Effector memory CD8-positive, alpha-beta T cell (primary cell): ENCODE measurements around the gene DRAP1.

Experiments used
- ATAC-seq: fragments of 150-1000 bp; cut with Tn5 transposase; replicated peaks from 2 replicates; pipeline ENCODE4 v1.10.0; 2021; ENCODE audit warnings: mild to moderate bottlenecking, moderate library complexity
- DNase-seq, 3 experiments: peaks; one replicate each; pipeline ENCODE4 v3.0.0; 2021
- H3K27ac Mint-ChIP-seq, 2 donors: one replicate each; pipeline ENCODE4 v1.8.0; 2022; ENCODE audit warnings: mild to moderate bottlenecking in 2 of 2, mixed read lengths in 2 of 2, moderate library complexity in 2 of 2
- H3K27me3 Mint-ChIP-seq, 2 donors: one replicate each; pipeline ENCODE4 v1.8.0; 2022; ENCODE audit warnings: mixed read lengths in 2 of 2
- H3K36me3 Mint-ChIP-seq: one replicate; pipeline ENCODE4 v1.8.0; 2022; ENCODE audit warnings: mild to moderate bottlenecking, moderate library complexity, mixed read lengths; ENCODE audit not compliant: insufficient read depth
- H3K4me1 Mint-ChIP-seq, 2 donors: one replicate each; pipeline ENCODE4 v1.8.0; 2022; ENCODE audit warnings: low read depth in 2 of 2, mixed read lengths in 2 of 2
- H3K4me3 Mint-ChIP-seq, 2 donors: one replicate each; pipeline ENCODE4 v1.8.0; 2022; ENCODE audit warnings: mild to moderate bottlenecking in 2 of 2, mixed read lengths in 2 of 2, moderate library complexity in 2 of 2
- H3K9me3 Mint-ChIP-seq, 2 donors: one replicate each; pipeline ENCODE4 v1.8.0; 2022; ENCODE audit warnings: mixed read lengths in 2 of 2
- total RNA-seq, 9 experiments: gene quantifications; one replicate each; lab custom pipeline; 2026; lab: John Stamatoyannopoulos, UW

Gene DRAP1, protein sequence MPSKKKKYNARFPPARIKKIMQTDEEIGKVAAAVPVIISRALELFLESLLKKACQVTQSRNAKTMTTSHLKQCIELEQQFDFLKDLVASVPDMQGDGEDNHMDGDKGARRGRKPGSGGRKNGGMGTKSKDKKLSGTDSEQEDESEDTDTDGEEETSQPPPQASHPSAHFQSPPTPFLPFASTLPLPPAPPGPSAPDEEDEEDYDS
- 49.7 to 98.2 (median 64.3) reads per million in 9 experiments for total RNA-seq

DNA sequence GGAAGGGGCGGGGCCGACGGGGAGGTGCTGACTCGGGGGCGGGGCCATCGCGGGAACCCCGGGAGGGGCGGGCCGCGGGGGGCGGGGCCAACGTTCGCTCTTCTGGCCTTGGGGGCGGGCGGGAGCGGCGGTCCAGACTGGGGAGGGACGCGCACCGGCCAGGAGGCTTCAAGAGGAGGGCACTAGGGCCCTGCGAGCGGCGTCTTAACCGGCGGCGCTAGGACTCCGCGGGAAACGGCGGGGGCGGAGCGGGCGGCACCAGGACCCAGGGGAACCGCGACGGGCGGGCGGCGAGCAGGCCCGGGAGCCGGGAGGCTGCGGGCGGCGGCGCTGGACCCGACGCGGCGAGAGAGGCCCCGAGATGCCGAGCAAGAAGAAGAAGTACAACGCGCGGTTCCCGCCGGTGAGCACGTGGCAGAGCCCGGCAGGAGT, at the start of gene DRAP1:
Gene DRAP1, plus strand, starts transcription at position 286 of the 432 bp plus-strand sequence. Its CDS starts 76 bp downstream, at position 362.
- H3K27ac Mint-ChIP-seq: peak within 1 kb of the TSS; percentile 90
- H3K4me3 Mint-ChIP-seq: peak within 1 kb of the TSS; percentile 91 to 92
- peak; percentile 95 to 97 (median 96) for DNase-seq
- no peaks in the 10 kb centered on the region for H3K9me3 Mint-ChIP-seq
- peaks cover 52% of the 10 kb centered on the region for H3K36me3 Mint-ChIP-seq
- H3K27me3 Mint-ChIP-seq: no peaks in the 10 kb centered on the region
- ATAC-seq: peak; percentile 89
- H3K4me1 Mint-ChIP-seq: peaks cover 33 to 38% of the 10 kb centered on the region in 2 donors

DNA sequence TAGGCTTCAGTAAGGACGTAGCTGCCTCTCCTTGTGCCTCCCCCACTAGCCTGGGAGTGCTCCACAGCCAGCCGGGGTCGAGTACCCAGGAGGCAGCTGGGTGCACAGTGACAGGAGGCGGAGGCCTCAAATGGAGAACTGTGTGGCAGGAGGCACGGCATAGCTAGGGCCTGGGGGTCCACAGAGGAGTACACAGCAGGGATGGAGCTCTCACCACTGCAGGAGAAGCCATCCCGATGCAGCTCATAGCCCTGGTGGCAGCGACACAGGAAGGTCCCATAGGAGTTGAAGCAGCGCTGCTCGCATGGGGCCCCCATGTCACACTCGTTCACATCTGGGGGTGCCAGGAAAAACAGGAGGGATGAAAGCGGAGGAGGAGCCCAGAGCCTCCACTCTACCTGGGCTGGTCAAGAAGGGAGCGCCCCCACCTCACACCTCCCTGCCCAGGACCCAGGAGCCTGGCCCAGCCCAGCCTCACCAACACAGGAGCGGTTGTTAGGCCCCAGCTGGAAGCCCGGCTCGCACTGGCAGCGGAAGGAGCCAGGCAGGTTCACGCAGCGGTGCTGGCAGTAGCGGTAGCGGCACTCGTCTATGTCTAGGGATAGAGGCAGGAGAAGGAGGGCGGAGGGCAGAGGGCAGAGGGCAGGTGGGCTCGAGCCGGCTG, 49.5 kb upstream of the DRAP1 start:
- Mint-ChIP-seq H3K27me3 (no peaks in the 10 kb centered on the region), H3K36me3 (peaks cover 21% of the 10 kb centered on the region), H3K4me1 (peaks cover 20 to 22% of the 10 kb centered on the region in 2 donors), H3K4me3 (peak overlapping the region; percentile 34 to 39), H3K27ac (peak overlapping the region in 1 of 2 donors; percentile 19), H3K9me3 (no peaks in the 10 kb centered on the region)
- no peak for DNase-seq
- ATAC-seq: no peak

DNA sequence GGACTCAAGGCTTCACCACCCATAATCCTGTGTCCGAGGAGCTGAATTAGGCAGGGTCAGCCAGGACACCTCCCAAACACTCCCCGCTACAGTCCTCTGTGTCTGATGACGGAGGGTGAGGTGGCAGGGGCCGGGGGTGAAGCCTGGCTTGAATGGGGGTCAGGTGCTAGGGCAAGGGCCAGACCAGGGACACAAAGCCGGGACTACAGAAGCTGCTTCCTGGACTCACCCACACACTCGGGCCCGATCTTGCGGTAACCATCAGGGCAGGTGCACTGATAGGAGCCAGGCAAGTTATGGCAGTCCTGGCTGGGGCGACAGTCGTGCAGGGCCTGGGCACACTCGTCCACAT, 48.9 kb upstream of the DRAP1 start:
- ATAC-seq (no peak), DNase-seq (no peak)
- peak overlapping the region; percentile 19 to 53 for H3K27ac Mint-ChIP-seq
- H3K9me3 Mint-ChIP-seq: no peaks in the 10 kb centered on the region
- H3K4me3 Mint-ChIP-seq: no peak overlapping the region
- no peaks in the 10 kb centered on the region for H3K27me3 Mint-ChIP-seq
- peaks cover 16% of the 10 kb centered on the region for H3K36me3 Mint-ChIP-seq
- peaks cover 18 to 22% of the 10 kb centered on the region in 2 donors for H3K4me1 Mint-ChIP-seq

DNA sequence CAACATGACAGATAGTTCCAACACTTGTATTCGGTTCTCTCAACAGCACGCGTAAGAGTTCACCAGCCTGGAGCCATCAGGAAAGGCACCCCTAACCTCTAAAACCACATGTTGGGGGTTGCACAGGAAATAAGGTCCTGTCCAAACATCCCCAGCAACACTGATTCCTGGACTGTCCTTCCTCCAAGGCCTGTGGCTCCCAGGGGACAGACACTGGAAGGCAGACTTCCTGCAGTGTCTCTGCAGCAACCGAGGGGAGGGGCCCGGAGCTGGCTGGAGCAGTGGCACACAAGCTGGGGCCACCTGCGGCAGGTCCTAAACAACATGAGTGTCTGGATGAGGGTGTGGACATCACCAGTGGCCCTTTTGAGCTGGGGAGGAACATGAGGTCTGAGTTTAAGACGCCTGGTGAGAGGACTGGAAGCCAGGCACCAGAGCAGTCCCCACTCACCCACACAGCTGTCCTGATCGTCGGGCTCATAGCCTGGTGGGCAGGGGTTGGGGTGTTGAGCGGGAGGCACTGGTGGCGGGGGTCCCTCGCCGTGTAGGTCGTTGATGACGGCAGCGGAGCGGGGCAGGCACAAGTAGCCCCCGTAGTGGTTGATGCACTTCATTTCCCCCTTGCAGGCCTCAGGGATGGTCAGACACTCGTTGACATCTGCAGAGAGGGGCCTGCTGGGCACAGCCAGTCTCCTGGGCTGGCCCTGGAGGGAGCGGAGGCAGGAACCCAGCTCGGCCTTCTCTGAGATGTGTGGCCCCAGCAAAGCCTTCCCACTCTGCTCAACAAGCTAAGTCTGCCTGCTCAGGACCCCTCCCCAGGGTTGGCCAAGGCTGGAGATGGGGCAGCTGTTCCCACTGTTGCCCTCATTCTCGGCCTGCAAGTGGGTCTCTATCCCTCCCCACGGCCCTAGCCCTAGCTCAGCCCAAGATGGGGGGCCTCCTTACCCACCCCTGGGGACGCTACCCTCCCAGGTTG, 48.2 kb upstream of the DRAP1 start:
- H3K4me1 Mint-ChIP-seq: peaks cover 18 to 22% of the 10 kb centered on the region in 2 donors
- no peaks in the 10 kb centered on the region for H3K9me3 Mint-ChIP-seq
- no peak for ATAC-seq
- H3K27me3 Mint-ChIP-seq: no peaks in the 10 kb centered on the region
- peak overlapping the region in 1 of 2 donors; percentile 60 for H3K27ac Mint-ChIP-seq
- H3K4me3 Mint-ChIP-seq: peak overlapping the region; percentile 40 to 50
- no peak for DNase-seq
- peaks cover 9% of the 10 kb centered on the region for H3K36me3 Mint-ChIP-seq

DNA sequence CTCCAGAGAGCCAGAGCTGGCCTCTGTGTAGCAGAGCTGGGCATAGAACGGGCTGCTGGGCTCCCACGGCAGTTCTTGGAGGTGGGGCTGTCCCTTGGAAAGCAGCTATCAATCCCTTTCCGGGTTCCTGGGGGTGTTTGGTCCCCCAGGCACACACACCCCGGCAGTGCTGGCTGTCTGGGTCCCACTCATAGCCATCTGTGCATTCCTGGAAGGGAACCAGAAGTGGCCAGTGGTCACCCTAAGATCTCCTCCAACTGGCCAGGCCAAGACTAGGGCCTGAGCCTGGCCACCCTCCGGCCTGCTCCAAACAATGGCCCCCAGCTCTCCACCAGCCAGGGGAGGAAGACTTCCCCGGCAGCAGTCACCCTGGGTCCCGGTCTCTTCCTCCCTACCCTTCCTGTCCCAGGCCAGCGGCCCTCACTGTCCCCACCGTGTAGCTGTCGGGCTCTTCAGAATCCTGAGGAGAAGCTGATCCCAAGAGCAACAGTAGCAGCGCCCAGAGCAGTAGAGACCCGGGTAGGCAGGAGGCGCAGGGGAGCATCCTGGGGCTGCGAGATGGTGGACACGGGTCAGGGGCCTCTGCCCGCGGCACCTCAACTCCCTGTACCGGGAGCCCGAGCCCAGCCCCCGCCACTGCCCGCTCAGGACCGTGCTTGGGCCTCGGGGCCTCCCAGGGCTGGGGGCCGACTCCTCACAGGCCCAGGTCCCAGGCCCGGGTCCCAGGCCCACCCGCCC, 47.2 kb upstream of the DRAP1 start:
- H3K4me1 Mint-ChIP-seq: peaks cover 18 to 20% of the 10 kb centered on the region in 2 donors
- H3K36me3 Mint-ChIP-seq: peaks cover 5% of the 10 kb centered on the region
- H3K9me3 Mint-ChIP-seq: no peaks in the 10 kb centered on the region
- no peaks in the 10 kb centered on the region for H3K27me3 Mint-ChIP-seq
- no peak for ATAC-seq
- H3K27ac Mint-ChIP-seq: peak overlapping the region in 1 of 2 donors; percentile 60
- no peak for DNase-seq
- H3K4me3 Mint-ChIP-seq: peak overlapping the region; percentile 40 to 50

DNA sequence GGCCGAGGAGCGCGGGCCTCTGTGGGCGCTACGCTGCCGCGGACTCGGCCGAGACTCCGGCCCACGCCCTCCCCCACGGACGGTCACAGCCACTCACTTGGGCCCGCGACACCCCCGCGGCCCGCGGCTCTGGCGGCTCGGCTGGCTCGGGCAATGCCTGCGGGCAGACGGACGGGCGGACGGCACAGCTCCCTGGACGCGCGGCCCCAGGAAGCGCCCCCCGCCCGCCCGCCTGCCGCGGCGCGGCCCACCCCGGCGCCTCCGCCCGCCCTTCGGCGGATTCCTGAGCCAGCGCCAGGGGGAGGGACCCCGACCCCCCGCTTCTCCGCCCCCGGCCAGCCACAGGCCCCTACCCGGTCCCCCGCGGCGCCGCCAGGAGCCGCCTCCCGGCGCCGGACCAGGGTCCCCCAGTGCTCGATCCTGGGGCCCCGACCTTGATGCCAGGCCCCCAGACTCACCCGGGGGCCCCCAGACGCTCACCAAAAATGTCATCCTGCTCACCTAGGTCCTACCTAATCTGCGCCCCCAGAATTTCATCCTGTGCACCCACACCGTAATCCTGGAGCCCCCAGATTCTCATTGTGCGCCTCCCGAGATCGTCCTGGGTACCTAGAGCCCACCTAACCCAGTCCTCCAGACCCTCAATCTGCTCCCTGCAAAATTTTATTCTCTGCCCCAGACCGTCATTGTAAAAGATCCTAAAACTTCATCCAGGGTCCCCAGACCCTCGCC, 46.5 kb upstream of the DRAP1 start, which contains the start of gene EFEMP2:
Gene EFEMP2, minus strand, starts transcription at position 215 of the 732 bp plus-strand sequence. CDS start 446 bp downstream, outside the sequence.
- ATAC-seq (peak; percentile 0), DNase-seq (no peak)
- Mint-ChIP-seq H3K36me3 (peaks cover 5% of the 10 kb centered on the region), H3K4me1 (peaks cover 18 to 20% of the 10 kb centered on the region in 2 donors), H3K9me3 (no peaks in the 10 kb centered on the region), H3K27me3 (no peaks in the 10 kb centered on the region), H3K27ac (peak within 1 kb of the TSS; percentile 93 to 96), H3K4me3 (peak within 1 kb of the TSS; percentile 91 to 97)

DNA sequence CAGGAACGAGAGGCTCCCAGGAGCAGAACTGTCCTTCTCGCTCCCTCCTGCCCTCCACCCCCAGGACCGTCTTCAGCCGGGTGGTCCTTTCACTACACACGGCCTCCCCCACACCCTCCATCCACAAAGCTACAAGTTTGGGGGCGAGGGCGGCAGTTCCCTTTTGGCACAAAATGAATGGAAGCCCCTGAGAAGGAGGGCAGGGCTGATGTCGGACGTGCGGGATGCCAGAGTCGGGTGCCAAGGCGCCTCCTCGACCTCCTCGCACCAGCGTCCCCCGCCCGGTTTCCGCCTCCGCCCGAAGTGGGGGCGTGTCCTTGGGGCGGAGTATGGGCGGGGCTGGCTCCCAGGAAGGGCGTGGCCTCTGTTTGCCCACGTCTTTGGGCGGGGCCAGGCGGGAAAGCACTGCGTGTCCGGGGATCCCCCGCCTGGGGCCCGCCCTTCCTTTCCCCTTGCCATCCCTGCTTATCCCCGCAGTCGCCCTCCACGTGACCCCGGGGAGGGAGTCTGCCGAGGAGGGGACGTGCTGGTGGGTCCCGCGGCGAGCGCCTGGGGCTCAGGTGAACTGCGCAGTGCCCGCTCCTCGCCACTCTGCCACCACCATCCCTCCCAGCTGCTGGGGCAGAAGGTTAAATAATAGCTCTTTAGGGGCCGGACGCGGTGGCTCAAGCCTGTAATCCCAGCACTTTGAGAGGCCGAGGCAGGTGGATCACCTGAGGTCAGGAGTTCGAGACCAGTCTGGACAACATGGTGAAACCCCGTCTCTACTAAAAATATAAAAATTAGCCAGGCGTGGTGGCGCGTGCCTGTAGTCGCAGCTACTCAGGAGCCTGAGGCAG, 45.7 kb upstream of the DRAP1 start:
- Mint-ChIP-seq H3K4me1 (peaks cover 23 to 25% of the 10 kb centered on the region in 2 donors), H3K27ac (peak overlapping the region; percentile 93 to 96), H3K27me3 (no peaks in the 10 kb centered on the region), H3K9me3 (no peaks in the 10 kb centered on the region), H3K36me3 (peaks cover 5% of the 10 kb centered on the region), H3K4me3 (peak overlapping the region; percentile 91 to 97)
- ATAC-seq (peak; percentile 92), DNase-seq (peak; percentile 98 to 100 (median 99))

DNA sequence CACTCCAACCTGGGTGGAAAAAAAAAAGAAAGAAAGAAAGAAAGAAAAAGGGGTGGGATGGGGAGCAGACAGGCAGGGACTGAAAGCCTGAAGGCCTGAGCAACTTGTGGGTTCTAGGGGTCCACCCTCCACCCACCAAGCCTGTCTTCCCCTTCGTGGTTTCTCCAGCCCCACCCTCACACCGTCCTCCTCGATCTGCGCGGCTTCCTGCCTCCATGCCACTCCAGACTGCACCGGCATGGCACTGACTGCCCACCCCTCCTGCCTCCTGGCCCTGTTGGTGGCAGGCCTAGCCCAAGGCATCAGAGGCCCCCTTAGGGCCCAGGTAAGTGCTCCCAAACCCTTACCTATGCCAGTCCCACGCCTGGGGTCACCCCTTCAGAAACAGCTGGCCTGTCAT, 39.6 kb upstream of the DRAP1 start, which contains the start of gene CTSW:
Gene CTSW, plus strand, starts transcription at position 221 of the 400 bp plus-strand sequence. Its CDS starts 18 bp downstream, at position 239.
- Mint-ChIP-seq H3K36me3 (peaks cover 24% of the 10 kb centered on the region), H3K4me3 (peak within 1 kb of the TSS; percentile 88 to 90), H3K9me3 (no peaks in the 10 kb centered on the region), H3K27me3 (no peaks in the 10 kb centered on the region), H3K4me1 (peaks cover 47 to 49% of the 10 kb centered on the region in 2 donors), H3K27ac (peak within 1 kb of the TSS; percentile 92)
- DNase-seq (peak in 1 of 3 experiments; percentile 57), ATAC-seq (peak; percentile 84)

DNA sequence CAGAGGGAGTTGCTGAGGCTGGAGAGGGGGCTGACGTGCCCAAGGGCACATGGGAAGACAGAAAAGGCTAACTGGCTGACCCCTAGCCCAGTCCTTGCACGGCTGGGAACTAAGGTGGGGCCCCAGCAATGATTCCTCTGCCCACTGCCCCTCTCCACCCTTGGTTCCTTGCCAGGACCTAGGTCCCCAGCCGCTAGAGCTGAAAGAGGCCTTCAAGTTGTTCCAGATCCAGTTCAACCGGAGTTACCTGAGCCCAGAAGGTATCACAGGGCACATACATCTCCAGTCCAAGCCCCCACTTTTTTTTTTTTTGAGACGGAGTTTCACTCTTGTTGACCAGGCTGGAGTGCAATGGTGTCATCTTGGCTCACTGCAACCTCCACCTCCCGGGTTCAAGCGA, 39.2 kb upstream of the DRAP1 start:
- Mint-ChIP-seq H3K27ac (peak overlapping the region; percentile 92), H3K4me3 (peak overlapping the region; percentile 88 to 90), H3K36me3 (peaks cover 28% of the 10 kb centered on the region), H3K27me3 (no peaks in the 10 kb centered on the region), H3K9me3 (no peaks in the 10 kb centered on the region), H3K4me1 (peaks cover 51 to 52% of the 10 kb centered on the region in 2 donors)
- DNase-seq (no peak), ATAC-seq (no peak)

DNA sequence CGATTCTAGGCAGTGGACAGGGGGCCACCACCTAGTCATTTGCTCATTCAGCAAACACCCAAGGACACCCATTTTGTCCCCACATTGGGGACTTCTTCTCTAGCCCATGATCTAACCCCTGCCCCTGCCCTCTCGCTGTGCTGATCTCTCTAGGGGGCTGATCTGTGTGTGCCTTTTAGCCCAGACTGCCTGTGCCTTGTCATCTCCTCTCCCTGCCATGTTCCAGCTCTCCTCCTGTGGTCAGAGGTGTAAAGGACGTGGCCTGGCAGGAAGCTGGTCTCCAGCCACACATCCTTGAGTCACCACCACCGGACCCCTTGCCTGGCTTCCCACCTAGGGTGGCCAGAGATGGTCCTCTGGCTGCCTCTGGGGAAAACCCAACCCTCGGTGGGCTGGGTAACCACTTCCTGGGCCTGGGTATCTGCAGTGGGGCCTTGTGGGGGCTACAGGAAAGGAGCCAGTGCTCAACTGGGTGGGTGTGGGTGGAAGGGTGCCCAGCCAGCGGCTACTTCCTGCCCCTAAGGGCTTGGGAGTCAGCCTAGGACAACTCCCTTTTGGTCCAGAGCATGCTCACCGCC, 38.3 kb upstream of the DRAP1 start:
- no peaks in the 10 kb centered on the region for H3K9me3 Mint-ChIP-seq
- ATAC-seq (peak; percentile 23), DNase-seq (no peak)
- H3K27me3 Mint-ChIP-seq: no peaks in the 10 kb centered on the region
- H3K4me1 Mint-ChIP-seq: peaks cover 55 to 57% of the 10 kb centered on the region in 2 donors
- peak overlapping the region; percentile 92 for H3K27ac Mint-ChIP-seq
- peak overlapping the region; percentile 88 to 90 for H3K4me3 Mint-ChIP-seq
- H3K36me3 Mint-ChIP-seq: peaks cover 30% of the 10 kb centered on the region
